ENCODE data around the gene IL2RA.

The IL2RA gene

GRCh38 chr10:6030940-6031339, 31.2 kb downstream of the IL2RA start:
- no peak for DNase-seq (ENCODE audit: low read depth)
- no peak for TF ChIP-seq CTCF (IDR thresholded peaks at IDR 0.05; ENCODE audit: low read depth, low read length, missing control alignments)
- H3K4me3 ChIP-seq (ENCODE audit: low read depth, low read length), result no peak overlapping the region

GRCh38 chr10:6030217-6030616, 31.9 kb downstream of the IL2RA start:
- no peak for TF ChIP-seq CTCF (IDR thresholded peaks at IDR 0.05; ENCODE audit: low read depth, low read length, missing control alignments)
- H3K4me3 ChIP-seq (ENCODE audit: low read depth, low read length), result no peak overlapping the region
- no peak for DNase-seq (ENCODE audit: low read depth)

- DNase-seq (ENCODE audit: low read depth), result no peak
- no peak overlapping the region for H3K4me3 ChIP-seq (ENCODE audit: low read depth, low read length)
- no peak for TF ChIP-seq CTCF (IDR thresholded peaks at IDR 0.05; ENCODE audit: low read depth, low read length, missing control alignments)
Measured at GRCh38 chr10:6027929-6028328, 34.2 kb downstream of the IL2RA start.

- DNase-seq (ENCODE audit: low read depth), result no peak
- H3K4me3 ChIP-seq (ENCODE audit: low read depth, low read length), result no peak overlapping the region
- TF ChIP-seq CTCF (IDR thresholded peaks at IDR 0.05; ENCODE audit: low read depth, low read length, missing control alignments), result no peak
Measured at GRCh38 chr10:6025683-6026255, 36.4 kb downstream of the IL2RA start.

- no peak overlapping the region for H3K4me3 ChIP-seq (ENCODE audit: low read depth, low read length)
- no peak for DNase-seq (ENCODE audit: low read depth)
Measured at GRCh38 chr10:6024334-6024682, 37.9 kb downstream of the IL2RA start.

GRCh38 chr10:6023661-6024333, 38.4 kb downstream of the IL2RA start:
- DNase-seq (ENCODE audit: low read depth), result no peak
- no peak overlapping the region for H3K4me3 ChIP-seq (ENCODE audit: low read depth, low read length)
- TF ChIP-seq CTCF (IDR thresholded peaks at IDR 0.05; ENCODE audit: low read depth, low read length, missing control alignments), result no peak

More at GRCh38 chr10:6024334-6024682, 37.9 kb downstream of the IL2RA start:
- no peak for TF ChIP-seq CTCF (IDR thresholded peaks at IDR 0.05; ENCODE audit: low read depth, low read length, missing control alignments)

- no peak overlapping the region for H3K4me3 ChIP-seq (ENCODE audit: low read depth, low read length)
- DNase-seq (ENCODE audit: low read depth), result no peak
- no peak for TF ChIP-seq CTCF (IDR thresholded peaks at IDR 0.05; ENCODE audit: low read depth, low read length, missing control alignments)
Measured at GRCh38 chr10:6022660-6023059, 39.5 kb downstream of the IL2RA start.

All from GM12864 (cell line).